ENCODE results near the gene LEFTY1. TPM values are rescaled to one million over a fixed set of nuclear protein-coding genes. Genes with fewer than 3 reads are reported as not detected.
A peak's percentile ranks its signal among the peaks of the same experiment; 100 is the strongest.

Gene LEFTY1
- polyA plus RNA-seq, 6 donors from 2014 or later = not detected

DNA sequence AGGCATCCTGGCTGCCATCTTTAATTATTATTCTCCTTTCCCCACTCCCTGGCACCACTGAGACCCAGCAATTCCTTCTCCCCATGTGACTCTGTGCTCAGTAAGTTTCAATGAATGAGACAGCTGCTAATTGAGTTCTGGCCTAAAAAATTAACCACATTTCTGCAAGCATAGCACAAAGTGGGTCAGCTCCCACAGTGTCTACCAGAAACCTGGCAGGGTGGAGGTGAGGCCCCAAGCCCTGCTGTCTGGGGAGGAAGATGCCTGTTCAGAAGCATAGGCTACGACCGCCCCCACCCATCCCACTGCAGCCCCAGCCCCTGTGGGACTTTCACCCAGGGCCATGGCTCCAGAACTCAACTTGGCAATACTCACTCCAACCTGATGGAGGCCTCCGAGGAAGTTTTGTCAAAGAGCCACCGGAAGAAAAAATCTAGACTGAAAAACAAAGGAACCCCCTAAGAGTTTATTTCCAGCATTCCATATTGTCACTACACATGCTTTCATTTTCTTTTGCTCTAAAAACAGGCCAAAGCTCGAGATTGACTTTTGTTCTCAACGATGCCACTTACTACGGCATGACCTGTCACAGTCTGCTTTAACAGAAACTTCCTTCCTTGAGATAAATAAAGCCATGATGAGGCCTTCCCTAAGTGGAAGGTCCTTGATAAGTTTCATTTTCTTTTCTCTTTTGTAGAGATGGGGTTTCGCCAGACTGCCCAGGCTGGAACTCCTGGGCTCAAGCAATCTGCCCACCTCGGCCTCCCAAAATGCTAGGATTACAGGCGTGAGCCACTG, 33.2 kb downstream of the LEFTY1 start:
- peak overlapping the region in 2 of 8 donors; percentile 2 to 56 for H3K4me3 Mint-ChIP-seq
- no peaks in the 10 kb centered on the region for H3K27me3 Mint-ChIP-seq
- ATAC-seq (ENCODE audit: low read depth in 2 of 2) (peak in 1 of 2 donors; percentile 20), DNase-seq (no peak)
- peaks cover 15 to 45% of the 10 kb centered on the region in 2 donors for H3K36me3 Mint-ChIP-seq
- H3K4me1 Mint-ChIP-seq = peaks cover 30 to 59% (median 40%) of the 10 kb centered on the region in 3 donors
- H3K9me3 Mint-ChIP-seq = no peaks in the 10 kb centered on the region
- H3K27ac Mint-ChIP-seq = peak overlapping the region; percentile 9 to 93 (median 68)

DNA sequence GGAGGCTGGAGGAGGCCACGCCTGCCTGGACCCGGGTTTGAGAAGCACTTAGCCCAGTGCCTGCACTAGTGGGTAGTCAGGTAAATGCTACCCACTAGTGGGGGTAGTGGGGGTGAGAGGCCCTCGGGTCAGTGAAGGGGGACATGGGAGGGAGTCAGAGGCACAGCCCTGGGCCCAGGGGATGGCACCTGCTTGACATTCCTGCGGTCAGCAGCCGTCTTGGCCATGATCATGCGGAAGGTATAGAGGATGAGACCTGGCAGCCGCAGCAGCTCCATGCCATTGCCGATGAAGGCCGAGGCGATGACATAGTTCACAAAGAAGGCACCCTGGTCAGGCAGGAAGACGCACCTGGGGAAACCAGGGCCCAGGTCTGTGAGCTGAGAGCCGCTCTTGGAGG, 35.5 kb downstream of the LEFTY1 start:
- Mint-ChIP-seq H3K9me3 (no peaks in the 10 kb centered on the region), H3K4me1 (peaks cover 47 to 80% (median 59%) of the 10 kb centered on the region in 3 donors), H3K27ac (peak overlapping the region in 4 of 6 donors; percentile 2 to 88 (median 55)), H3K27me3 (no peaks in the 10 kb centered on the region), H3K4me3 (peak overlapping the region in 1 of 8 donors; percentile 2), H3K36me3 (peaks cover 10 to 36% of the 10 kb centered on the region in 2 donors)
- ATAC-seq (ENCODE audit: low read depth in 2 of 2) (no peak), DNase-seq (no peak)

DNA sequence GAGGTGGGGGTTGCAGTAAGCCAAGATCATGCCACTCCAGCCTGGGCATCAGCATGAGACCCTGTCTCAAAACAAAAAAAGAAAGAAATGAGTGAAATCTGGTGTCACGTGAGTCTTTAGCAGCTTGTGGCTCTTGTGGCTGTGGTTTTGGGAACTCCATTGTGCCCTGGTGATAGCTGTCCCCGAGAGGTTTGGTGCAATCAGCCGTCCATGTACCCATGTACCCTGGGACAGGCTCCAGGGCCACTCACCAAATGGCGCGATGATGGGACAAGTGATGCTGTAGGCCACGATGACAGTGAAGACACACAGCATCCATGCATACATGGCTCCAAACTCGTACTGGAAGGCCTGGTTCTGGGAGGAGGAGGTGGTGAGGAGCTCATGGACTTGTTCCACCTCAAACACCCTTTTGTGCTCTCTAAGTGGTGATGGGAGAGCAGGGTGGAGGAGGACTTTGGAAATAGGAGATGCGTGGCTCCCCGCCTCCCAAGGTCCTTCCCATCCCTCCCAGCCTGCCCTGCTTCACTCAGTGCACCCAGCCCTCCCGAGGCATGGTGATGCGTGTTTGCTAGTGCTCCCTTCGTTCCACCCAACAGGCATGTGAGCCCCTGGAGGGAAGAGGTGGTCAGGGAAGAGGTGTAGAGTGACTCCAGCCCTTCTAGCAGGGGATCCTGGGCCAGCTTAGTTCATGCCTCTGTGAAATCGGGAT, 36.4 kb downstream of the LEFTY1 start:
- Mint-ChIP-seq H3K27ac (peak overlapping the region; percentile 90 to 97 (median 92)), H3K27me3 (no peaks in the 10 kb centered on the region), H3K4me1 (peaks cover 56 to 89% (median 68%) of the 10 kb centered on the region in 3 donors), H3K4me3 (peak overlapping the region in 5 of 8 donors; percentile 40 to 65 (median 47)), H3K36me3 (peaks cover 10 to 36% of the 10 kb centered on the region in 2 donors), H3K9me3 (no peaks in the 10 kb centered on the region)
- ATAC-seq (ENCODE audit: low read depth in 2 of 2) = no peak
- DNase-seq = no peak

DNA sequence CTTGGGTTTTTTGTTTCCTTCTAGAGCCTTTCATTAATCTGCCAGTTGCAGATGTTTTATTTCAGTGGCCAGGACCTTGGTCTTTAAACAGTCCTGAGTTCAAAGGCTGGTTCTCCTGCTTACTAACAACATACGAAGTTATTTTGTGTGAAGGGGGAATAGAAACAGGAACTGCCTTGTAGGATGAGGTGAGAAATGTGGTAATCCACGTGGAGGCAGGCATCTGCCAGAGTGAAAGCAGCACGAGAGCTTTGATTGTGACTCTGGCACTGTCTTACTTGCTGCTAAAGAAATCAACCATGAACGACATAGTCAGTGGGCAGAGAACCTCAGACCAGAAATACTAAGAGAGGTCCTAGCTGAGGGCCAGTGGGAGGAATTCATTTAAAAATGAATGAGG, 37.1 kb downstream of the LEFTY1 start:
- DNase-seq (peak; percentile 54), ATAC-seq (ENCODE audit: low read depth in 2 of 2) (peak; percentile 39 to 40)
- peak overlapping the region; percentile 90 to 97 (median 92) for H3K27ac Mint-ChIP-seq
- peaks cover 10 to 34% of the 10 kb centered on the region in 2 donors for H3K36me3 Mint-ChIP-seq
- H3K4me3 Mint-ChIP-seq = peak overlapping the region in 5 of 8 donors; percentile 1 to 61 (median 46)
- no peaks in the 10 kb centered on the region for H3K9me3 Mint-ChIP-seq
- peaks cover 62 to 94% (median 74%) of the 10 kb centered on the region in 3 donors for H3K4me1 Mint-ChIP-seq
- H3K27me3 Mint-ChIP-seq = no peaks in the 10 kb centered on the region

DNA sequence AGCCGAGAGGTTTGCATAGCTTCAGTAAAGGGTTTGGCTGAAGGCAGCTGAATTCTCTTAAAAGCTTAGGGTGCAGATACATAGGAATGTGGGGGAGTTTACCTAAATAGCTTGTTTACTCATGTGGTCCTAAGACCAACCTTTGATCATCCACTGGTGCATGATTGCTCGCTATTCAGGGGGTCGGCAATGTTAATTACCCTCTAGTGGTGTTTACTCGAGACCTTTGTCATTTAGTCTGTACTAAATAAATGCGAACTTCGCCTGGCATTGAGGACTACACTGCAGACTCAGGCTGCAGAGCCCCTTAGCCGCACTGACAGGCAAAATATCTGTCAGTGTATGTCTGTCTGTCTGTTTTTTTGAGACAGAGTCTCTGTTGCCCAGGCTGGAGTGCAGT, 38.6 kb downstream of the LEFTY1 start:
- Mint-ChIP-seq H3K4me1 (peaks cover 63 to 90% (median 73%) of the 10 kb centered on the region in 3 donors), H3K9me3 (no peaks in the 10 kb centered on the region), H3K27me3 (no peaks in the 10 kb centered on the region), H3K4me3 (peak overlapping the region in 5 of 8 donors; percentile 16 to 67 (median 37)), H3K27ac (peak overlapping the region; percentile 30 to 96 (median 92)), H3K36me3 (peaks cover 10 to 25% of the 10 kb centered on the region in 2 donors)
- no peak for ATAC-seq (ENCODE audit: low read depth in 2 of 2)
- no peak for DNase-seq

DNA sequence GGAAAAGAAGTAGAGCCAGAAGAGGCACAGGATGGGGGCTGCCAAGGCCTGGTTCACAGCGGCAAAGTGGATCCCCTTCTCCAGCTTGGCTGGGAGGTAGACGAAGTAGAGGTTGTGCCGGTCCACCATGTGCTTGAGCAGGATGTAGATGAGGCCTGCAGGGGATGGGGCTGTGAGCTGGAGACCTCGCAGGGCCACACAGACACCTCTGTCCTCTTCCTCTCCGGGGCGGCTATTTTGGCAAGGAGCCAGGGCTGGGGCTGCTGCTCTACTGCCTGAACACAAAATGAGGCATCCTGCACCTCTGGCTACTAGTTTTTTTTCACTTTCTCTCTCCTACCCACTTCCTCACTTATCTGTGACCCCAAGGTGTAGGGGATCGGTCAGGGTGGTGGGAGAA, 39.0 kb downstream of the LEFTY1 start:
- Mint-ChIP-seq H3K4me1 (peaks cover 63 to 88% (median 74%) of the 10 kb centered on the region in 3 donors), H3K36me3 (peaks cover 10 to 22% of the 10 kb centered on the region in 2 donors), H3K27ac (peak overlapping the region; percentile 30 to 96 (median 92)), H3K27me3 (no peaks in the 10 kb centered on the region), H3K9me3 (no peaks in the 10 kb centered on the region), H3K4me3 (peak overlapping the region in 7 of 8 donors; percentile 16 to 67 (median 39))
- ATAC-seq (ENCODE audit: low read depth in 2 of 2) (no peak), DNase-seq (peak; percentile 11)

DNA sequence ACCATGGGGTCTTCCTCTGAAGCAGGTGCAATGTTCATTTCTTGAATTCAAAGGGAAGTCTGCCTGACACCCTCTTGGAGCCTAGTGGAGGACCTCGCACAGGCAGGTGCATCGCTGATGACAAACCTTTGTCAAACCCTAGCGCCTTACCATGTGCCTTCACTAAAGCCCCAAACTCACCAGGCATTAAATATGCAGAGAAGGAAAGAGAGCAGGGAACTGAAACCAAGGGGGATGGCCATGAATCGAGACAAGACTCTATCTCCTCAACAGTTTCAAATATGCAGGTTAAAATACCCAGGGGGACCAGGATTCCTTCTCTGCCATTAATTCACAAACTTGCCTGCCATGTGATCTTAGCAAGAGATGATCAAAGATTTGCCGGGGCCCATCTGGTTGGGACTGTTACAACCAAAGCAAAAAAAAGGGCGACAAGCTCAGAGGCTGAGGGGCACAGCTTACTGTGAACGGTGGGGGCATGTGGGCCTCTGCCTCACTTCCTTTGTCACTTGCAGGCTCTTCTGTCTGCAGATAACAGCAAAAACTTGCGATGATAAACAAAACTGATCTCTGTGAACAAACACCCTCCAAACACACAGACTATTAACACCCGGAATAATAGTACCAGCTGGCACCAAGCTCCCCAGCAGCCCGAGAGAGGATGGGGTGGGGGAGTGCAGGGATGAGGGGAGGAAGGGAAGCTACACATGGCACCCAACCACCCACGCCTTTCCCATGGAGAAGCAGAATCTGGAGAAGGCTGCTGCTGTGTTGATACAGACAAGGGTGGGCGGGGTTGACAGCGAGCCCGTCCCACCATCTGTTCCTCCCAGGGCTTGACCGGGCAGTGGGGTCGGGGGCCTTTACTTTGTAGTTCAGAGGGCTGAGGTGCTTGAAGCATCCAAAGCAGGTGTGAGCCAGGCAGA, 40.7 kb downstream of the LEFTY1 start:
- ATAC-seq (ENCODE audit: low read depth in 2 of 2) (peak; percentile 87 to 88), DNase-seq (peak; percentile 79)
- peak overlapping the region; percentile 21 to 90 (median 81) for H3K4me3 Mint-ChIP-seq
- no peaks in the 10 kb centered on the region for H3K27me3 Mint-ChIP-seq
- H3K9me3 Mint-ChIP-seq = no peaks in the 10 kb centered on the region
- H3K27ac Mint-ChIP-seq = peak overlapping the region; percentile 69 to 98 (median 96)
- peaks cover 0 to 8% of the 10 kb centered on the region in 2 donors for H3K36me3 Mint-ChIP-seq
- H3K4me1 Mint-ChIP-seq = peaks cover 64 to 75% (median 66%) of the 10 kb centered on the region in 3 donors

DNA sequence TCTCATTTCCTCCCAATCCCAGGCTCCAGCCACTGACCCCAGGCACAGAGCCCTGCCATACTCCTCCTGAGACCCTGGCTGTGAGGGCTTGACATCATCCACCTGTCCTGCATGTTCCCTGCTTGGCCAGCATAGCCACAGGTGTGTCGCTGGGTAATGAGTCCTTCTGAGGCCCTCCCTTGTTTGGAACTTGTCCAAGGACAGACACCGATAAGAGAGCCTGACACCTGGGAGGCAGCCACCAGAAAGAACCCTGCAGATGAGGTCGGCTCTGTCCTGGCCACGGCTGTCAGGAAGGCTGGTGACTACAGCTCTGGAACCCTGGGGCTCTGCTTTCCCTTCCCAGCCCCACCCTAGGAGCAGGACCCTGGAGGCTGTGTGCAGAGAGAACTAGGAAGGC, 41.3 kb downstream of the LEFTY1 start:
- ATAC-seq (ENCODE audit: low read depth in 2 of 2) (no peak), DNase-seq (no peak)
- peak overlapping the region in 7 of 8 donors; percentile 55 to 90 (median 82) for H3K4me3 Mint-ChIP-seq
- H3K4me1 Mint-ChIP-seq = peaks cover 60 to 73% (median 64%) of the 10 kb centered on the region in 3 donors
- H3K27ac Mint-ChIP-seq = peak overlapping the region; percentile 69 to 98 (median 96)
- no peaks in the 10 kb centered on the region for H3K27me3 Mint-ChIP-seq
- H3K36me3 Mint-ChIP-seq = peaks cover 0 to 8% of the 10 kb centered on the region in 2 donors
- no peaks in the 10 kb centered on the region for H3K9me3 Mint-ChIP-seq

DNA sequence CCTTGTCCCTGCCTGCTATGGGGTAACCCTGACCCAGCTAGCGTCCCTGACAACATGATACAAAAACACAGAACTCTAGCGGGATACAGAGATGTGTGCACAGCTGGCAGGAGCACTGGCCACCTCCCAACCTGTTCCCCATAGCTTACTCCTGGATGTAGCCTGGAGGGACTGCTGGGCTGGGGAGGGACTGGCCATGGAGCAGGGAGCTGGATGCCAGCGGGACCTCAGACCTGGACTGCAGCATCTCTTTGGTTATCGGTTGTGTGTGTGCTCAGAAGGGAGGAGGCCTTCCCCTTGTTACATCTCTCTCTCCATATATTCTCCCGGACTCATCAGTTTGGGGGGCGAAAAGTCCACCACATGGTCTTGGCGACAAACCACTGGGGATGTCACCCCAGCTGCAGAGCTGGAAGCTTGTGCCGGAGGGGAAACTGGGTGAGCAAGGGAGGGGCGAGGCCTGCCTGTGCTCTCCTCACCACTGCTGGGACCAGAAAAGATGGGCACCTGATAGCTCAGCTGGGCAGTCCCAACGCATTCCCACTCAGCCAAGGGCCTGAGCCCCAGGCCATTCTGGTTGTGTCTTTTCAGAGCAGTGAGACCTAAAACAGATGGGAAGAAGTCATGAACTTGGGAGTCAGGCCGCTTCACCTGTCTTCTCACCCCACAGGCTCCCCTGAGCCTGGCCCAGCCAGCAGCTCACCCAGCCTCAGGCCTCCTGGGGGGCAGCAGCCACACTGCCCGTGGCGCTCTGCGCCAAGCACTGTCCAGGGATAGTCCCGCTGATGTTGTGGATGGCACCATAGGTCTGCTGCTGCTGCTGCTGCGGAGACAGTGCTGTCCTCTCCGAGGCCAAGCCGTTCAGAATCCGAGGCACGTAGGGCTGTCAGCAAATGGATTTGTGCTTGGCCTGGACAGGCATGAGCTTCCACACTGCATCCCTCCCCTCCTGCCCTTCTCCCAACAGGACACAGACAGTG, 42.3 kb downstream of the LEFTY1 start:
- ATAC-seq (ENCODE audit: low read depth in 2 of 2) (no peak), DNase-seq (no peak)
- Mint-ChIP-seq H3K4me3 (peak overlapping the region in 6 of 8 donors; percentile 3 to 80 (median 60)), H3K9me3 (no peaks in the 10 kb centered on the region), H3K36me3 (peaks cover 0 to under 1% of the 10 kb centered on the region in 2 donors), H3K4me1 (peaks cover 50 to 63% (median 54%) of the 10 kb centered on the region in 3 donors), H3K27me3 (no peaks in the 10 kb centered on the region), H3K27ac (peak overlapping the region in 5 of 6 donors; percentile 82 to 97 (median 94))

DNA sequence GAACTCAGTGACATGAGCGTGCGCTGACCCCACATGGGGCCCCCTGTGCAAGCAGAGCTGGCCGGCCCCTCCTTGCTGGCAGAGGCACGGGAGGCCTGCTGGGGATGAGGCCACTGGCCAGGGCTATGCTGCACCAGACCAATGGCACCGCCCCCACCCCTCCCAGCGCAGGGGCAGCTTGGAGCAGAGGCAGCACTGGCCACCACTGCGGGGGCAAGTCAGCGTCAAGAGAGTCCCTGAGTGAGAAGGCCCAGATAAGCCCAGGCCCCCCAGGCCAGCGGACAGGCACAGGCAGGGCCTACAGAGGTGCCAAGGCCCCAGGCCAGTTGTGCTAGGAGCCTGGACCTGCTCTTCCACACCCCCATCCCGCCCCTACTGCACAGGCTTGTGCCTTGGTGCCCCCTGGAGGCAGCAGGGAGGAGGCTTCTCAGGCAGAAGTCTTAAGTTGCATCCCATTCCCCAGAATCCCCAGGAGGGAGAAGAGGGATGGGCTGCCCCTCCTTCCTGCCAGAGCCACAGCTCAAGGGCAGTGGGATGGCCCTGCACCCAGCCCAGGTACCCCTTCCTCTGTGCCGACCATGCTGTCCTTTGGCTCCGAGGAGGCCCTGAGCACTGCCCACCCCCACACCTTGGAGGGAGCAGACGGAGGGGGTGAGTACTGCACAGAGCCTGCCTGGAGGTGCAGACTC, 43.2 kb downstream of the LEFTY1 start:
- Mint-ChIP-seq H3K36me3 (no peaks in the 10 kb centered on the region), H3K4me3 (peak overlapping the region in 3 of 8 donors; percentile 3 to 42 (median 39)), H3K27me3 (no peaks in the 10 kb centered on the region), H3K27ac (peak overlapping the region in 3 of 6 donors; percentile 15 to 94 (median 82)), H3K9me3 (no peaks in the 10 kb centered on the region), H3K4me1 (peaks cover 49 to 58% (median 52%) of the 10 kb centered on the region in 3 donors)
- ATAC-seq (ENCODE audit: low read depth in 2 of 2) (no peak), DNase-seq (no peak)

DNA sequence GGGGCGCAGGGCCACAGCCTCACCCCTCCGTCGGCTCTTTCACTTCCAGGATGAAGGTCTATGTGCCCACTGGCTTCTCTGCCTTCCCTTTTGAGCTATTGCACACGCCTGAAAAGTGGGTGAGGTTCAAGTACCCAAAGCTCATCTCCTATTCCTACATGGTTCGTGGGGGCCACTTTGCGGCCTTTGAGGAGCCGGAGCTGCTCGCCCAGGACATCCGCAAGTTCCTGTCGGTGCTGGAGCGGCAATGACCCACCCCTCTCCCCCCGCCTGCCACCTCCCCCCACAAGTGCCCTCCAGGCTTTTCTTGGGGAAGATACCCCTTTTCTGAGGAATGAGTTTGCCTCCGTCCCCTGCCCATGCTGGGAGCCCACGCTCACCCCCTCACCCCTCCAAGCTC, 43.8 kb downstream of the LEFTY1 start:
- H3K27ac Mint-ChIP-seq = no peak overlapping the region
- DNase-seq (no peak), ATAC-seq (ENCODE audit: low read depth in 2 of 2) (no peak)
- no peak overlapping the region for H3K4me3 Mint-ChIP-seq
- no peaks in the 10 kb centered on the region for H3K9me3 Mint-ChIP-seq
- H3K27me3 Mint-ChIP-seq = no peaks in the 10 kb centered on the region
- H3K4me1 Mint-ChIP-seq = peaks cover 48 to 55% (median 50%) of the 10 kb centered on the region in 3 donors
- H3K36me3 Mint-ChIP-seq = no peaks in the 10 kb centered on the region
